Osteoblast (primary cell): ENCODE results near the gene CSNK2A2. TPM values are rescaled to one million over a fixed set of nuclear protein-coding genes. Genes with fewer than 3 reads are reported as not detected.

Source experiments
- DNase-seq: peaks from one replicate; pipeline ENCODE4 v3.0.0; 2011; ENCODE audit warnings: low spot score, mixed read lengths; ENCODE audit not compliant: insufficient read length; ENCODE audit errors: missing footprints
- H2AFZ ChIP-seq: 2 replicates; pipeline ENCODE4 v1.6.0; 2011; ENCODE audit warnings: mild to moderate bottlenecking, low read length
- H3K27ac ChIP-seq: 2 replicates; pipeline ENCODE4 v1.5.1; 2011; ENCODE audit warnings: mild to moderate bottlenecking, low read depth, low read length, moderate library complexity
- H3K27me3 ChIP-seq: 2 replicates; pipeline ENCODE4 v1.6.0; 2012; ENCODE audit warnings: mild to moderate bottlenecking, control low read depth, inconsistent platforms, low read length, moderate library complexity; ENCODE audit not compliant: insufficient read depth
- H3K36me3 ChIP-seq: 2 replicates; pipeline ENCODE4 v1.5.1; 2011; ENCODE audit warnings: mild to moderate bottlenecking, low read length, control low read depth, moderate library complexity; ENCODE audit not compliant: insufficient read depth
- H3K4me1 ChIP-seq: 2 replicates; pipeline ENCODE4 v1.5.1; 2011; ENCODE audit warnings: mild to moderate bottlenecking, low read length, control low read depth, moderate library complexity; ENCODE audit not compliant: insufficient read depth
- H3K4me2 ChIP-seq: 2 replicates; pipeline ENCODE4 v1.6.0; 2011; ENCODE audit warnings: mild to moderate bottlenecking, low read length; ENCODE audit not compliant: insufficient read depth
- H3K4me3 ChIP-seq: fragments of 200-600 bp; sonication (generic); 3 replicates; pipeline ENCODE4 v1.5.1; 2012; ENCODE audit warnings: mild to moderate bottlenecking, low read length, inconsistent platforms; ENCODE audit not compliant: insufficient read depth
- H3K79me2 ChIP-seq: 2 replicates; pipeline ENCODE4 v1.6.0; 2012; ENCODE audit warnings: mild to moderate bottlenecking, low read length, control low read depth, inconsistent platforms; ENCODE audit not compliant: insufficient read depth
- H3K9me3 ChIP-seq: 2 replicates; pipeline ENCODE4 v1.5.1; 2011; ENCODE audit warnings: low read depth, low read length, control low read depth
- H4K20me1 ChIP-seq: 2 replicates; pipeline ENCODE4 v1.6.0; 2012; ENCODE audit warnings: mild to moderate bottlenecking, low read length, control low read depth; ENCODE audit not compliant: insufficient read depth
- total RNA-seq: library from RNA; depleted of rRNA; stranded (reverse); fragments of >200 nt; gene quantifications from 2 replicates; pipeline ENCODE4 v1.2.3, GENCODE V29; 2012
- TF ChIP-seq, protein P1 (sequence below): IDR thresholded peaks from 2 replicates; pipeline ENCODE4 v1.5.1; 2011; ENCODE audit warnings: mild to moderate bottlenecking, low read depth, low read length, moderate library complexity; ENCODE audit errors: extremely low read depth

The CSNK2A2 gene
- total RNA-seq, 1 donor, result 40.5 TPM

DNA sequence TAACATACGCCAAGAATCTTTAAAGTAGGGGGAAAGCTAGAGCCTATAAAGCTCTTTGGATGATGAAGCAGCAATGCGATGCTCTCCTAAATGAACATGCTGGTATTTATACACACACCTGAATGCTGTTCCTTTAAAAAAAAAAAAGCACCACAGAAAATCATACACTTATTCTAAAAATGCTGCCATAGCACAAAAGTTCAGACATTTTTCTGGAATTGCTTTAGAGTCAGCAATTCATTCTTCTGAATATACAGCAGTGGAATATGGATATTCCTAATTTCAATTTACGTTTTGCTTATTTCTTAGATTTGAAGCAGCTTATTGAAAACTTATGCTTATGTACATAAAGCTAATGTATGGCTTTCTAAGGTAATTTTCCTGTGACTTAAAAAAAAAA lies 3.1 kb downstream of the CSNK2A2 start:
- peaks cover 54% of the 10 kb centered on the region for H3K36me3 ChIP-seq
- TF ChIP-seq, protein P1, sequence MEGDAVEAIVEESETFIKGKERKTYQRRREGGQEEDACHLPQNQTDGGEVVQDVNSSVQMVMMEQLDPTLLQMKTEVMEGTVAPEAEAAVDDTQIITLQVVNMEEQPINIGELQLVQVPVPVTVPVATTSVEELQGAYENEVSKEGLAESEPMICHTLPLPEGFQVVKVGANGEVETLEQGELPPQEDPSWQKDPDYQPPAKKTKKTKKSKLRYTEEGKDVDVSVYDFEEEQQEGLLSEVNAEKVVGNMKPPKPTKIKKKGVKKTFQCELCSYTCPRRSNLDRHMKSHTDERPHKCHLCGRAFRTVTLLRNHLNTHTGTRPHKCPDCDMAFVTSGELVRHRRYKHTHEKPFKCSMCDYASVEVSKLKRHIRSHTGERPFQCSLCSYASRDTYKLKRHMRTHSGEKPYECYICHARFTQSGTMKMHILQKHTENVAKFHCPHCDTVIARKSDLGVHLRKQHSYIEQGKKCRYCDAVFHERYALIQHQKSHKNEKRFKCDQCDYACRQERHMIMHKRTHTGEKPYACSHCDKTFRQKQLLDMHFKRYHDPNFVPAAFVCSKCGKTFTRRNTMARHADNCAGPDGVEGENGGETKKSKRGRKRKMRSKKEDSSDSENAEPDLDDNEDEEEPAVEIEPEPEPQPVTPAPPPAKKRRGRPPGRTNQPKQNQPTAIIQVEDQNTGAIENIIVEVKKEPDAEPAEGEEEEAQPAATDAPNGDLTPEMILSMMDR, result no peak
- H3K4me1 ChIP-seq, result peaks cover 12% of the 10 kb centered on the region

DNA sequence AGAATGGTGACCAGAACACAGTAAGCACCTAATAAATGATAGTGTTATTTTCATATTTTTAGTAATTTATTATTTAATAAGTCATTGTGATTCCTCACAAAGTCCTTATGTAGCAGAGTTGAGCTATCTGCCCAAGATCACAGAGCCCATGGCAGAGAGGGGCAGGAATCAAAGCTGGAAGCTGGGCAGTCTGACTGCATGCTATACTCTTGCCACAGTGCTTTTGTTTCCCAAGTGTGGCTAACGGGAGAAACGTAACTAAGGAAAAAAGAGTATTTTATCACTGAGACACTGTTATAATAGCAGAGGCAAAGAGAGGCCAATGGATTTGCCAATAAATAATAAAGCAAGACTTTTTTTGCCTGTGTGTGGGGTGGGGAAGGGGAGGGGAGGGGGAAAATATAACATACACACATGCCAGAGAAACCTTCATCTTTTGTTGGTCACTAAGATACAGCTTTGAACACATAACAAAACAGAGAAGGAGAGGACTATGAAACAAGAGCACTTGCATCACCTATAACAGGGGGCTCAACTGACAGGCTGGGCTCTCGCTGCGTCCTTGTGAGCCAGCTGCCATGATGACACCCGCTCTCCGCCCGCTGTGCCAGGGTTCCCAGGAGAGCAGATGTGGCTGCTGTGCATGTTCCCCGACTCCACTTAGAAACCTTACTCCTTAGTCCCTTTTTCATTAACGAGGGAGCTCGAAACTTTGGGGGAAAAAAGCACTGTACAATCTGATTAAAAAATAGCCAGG lies 10.1 kb downstream of the CSNK2A2 start:
- TF ChIP-seq, protein P1, result no peak
- Histone ChIP-seq H3K9me3 (no peaks in the 10 kb centered on the region), H2AFZ (no peak overlapping the region), H3K27ac (no peak overlapping the region), H4K20me1 (peaks cover 11% of the 10 kb centered on the region), H3K4me1 (no peaks in the 10 kb centered on the region), H3K36me3 (peaks cover 75% of the 10 kb centered on the region), H3K4me3 (no peak overlapping the region), H3K27me3 (no peaks in the 10 kb centered on the region), H3K79me2 (peaks cover 33% of the 10 kb centered on the region), H3K4me2 (no peak overlapping the region)
- DNase-seq, result no peak

More for the DNA sequence above, 3.1 kb downstream of the CSNK2A2 start:
- no peaks in the 10 kb centered on the region for H3K9me3 ChIP-seq
- no peak for DNase-seq
- H3K27ac ChIP-seq, result no peak overlapping the region
- no peak overlapping the region for H2AFZ ChIP-seq
- H3K27me3 ChIP-seq, result peaks cover 5% of the 10 kb centered on the region
- H4K20me1 ChIP-seq, result peaks cover 22% of the 10 kb centered on the region
- peaks cover 72% of the 10 kb centered on the region for H3K79me2 ChIP-seq
- no peak overlapping the region for H3K4me2 ChIP-seq
- H3K4me3 ChIP-seq, result no peak overlapping the region

GRCh38 chr16:58187092-58187491 lies 10.8 kb downstream of the CSNK2A2 start:
- no peak for DNase-seq
- peaks cover 74% of the 10 kb centered on the region for H3K36me3 ChIP-seq

More at GRCh38 chr16:58187092-58187491, 10.8 kb downstream of the CSNK2A2 start:
- Histone ChIP-seq H4K20me1 (peaks cover 11% of the 10 kb centered on the region), H3K79me2 (peaks cover 26% of the 10 kb centered on the region), H3K4me2 (no peak overlapping the region), H3K9me3 (no peaks in the 10 kb centered on the region), H3K27me3 (no peaks in the 10 kb centered on the region), H3K4me1 (no peaks in the 10 kb centered on the region), H3K27ac (no peak overlapping the region), H3K4me3 (no peak overlapping the region), H2AFZ (no peak overlapping the region)
- TF ChIP-seq, protein P1, result no peak
